PC-9 (cell line): ENCODE measurements around the gene NUP42. TPM values are rescaled to one million over a fixed set of nuclear protein-coding genes. Genes with fewer than 3 reads are reported as not detected.

Experiments used
- BruUV-seq: library from RNA; stranded (reverse); fragments of 400-500 nt; replicated peaks from 2 replicates; lab custom pipeline; 2021; lab: Mats Ljungman, UMichigan
- CTCF ChIA-PET: fragments of 300-600 bp; sonication (Branson Sonifier 250); formaldehyde crosslinking; loops from one replicate; lab custom pipeline; 2022; ENCODE audit warnings: antibody characterized with exemption; lab: Charles Lee
- POLR2A ChIA-PET: fragments of 300-600 bp; sonication (Branson Sonifier 250); formaldehyde crosslinking; loops from one replicate; lab custom pipeline; 2022; ENCODE audit warnings: antibody characterized with exemption; ENCODE audit not compliant: unreplicated experiment; lab: Charles Lee
- DNase-seq, 2 experiments: peaks; one replicate each; pipeline versions ENCODE4 v3.0.0 to v3.0.0-alpha.2; 2015 to 2022; ENCODE audit warnings: mixed read lengths in 1 of 2
- H2AFZ ChIP-seq: fragments of 200-600 bp; sonication (generic); 2 replicates; pipeline ENCODE4 v1.8.1; 2017; ENCODE audit warnings: antibody characterized with exemption
- H3F3A ChIP-seq: fragments of 200-600 bp; sonication (generic); 2 replicates; pipeline ENCODE4 v1.8.1; 2017; ENCODE audit warnings: antibody characterized with exemption, mild to moderate bottlenecking, low read depth; ENCODE audit not compliant: insufficient read depth
- H3K27ac ChIP-seq: fragments of 200-600 bp; sonication (generic); 2 replicates; pipeline ENCODE4 v1.6.1; 2016; ENCODE audit warnings: mixed run types
- H3K27me3 ChIP-seq: fragments of 200-600 bp; sonication (generic); 2 replicates; pipeline ENCODE4 v1.6.1; 2016; ENCODE audit warnings: low read depth, mixed run types; ENCODE audit not compliant: insufficient read depth
- H3K36me3 ChIP-seq: fragments of 200-600 bp; sonication (generic); 2 replicates; pipeline ENCODE4 v1.6.1; 2016; ENCODE audit warnings: low read depth, mixed run types
- H3K4me1 ChIP-seq: fragments of 200-600 bp; sonication (generic); replicated peaks from 2 replicates; pipeline ENCODE4 v1.6.1; 2016; ENCODE audit warnings: mixed run types; ENCODE audit not compliant: insufficient read depth
- H3K4me2 ChIP-seq: fragments of 200-600 bp; sonication (generic); 2 replicates; pipeline ENCODE4 v1.6.1; 2017; ENCODE audit warnings: mixed run types
- H3K4me3 ChIP-seq: fragments of 200-600 bp; sonication (generic); 2 replicates; pipeline ENCODE4 v1.6.1; 2016; ENCODE audit warnings: mixed run types
- H3K79me2 ChIP-seq: fragments of 200-600 bp; sonication (generic); 2 replicates; pipeline ENCODE4 v1.6.1; 2017; ENCODE audit warnings: low read depth, mixed run types
- H3K9me2 ChIP-seq: fragments of 200-600 bp; sonication (generic); 2 replicates; pipeline ENCODE4 v1.8.1; 2017; ENCODE audit warnings: mild to moderate bottlenecking; ENCODE audit not compliant: insufficient read depth
- H3K9me3 ChIP-seq: fragments of 200-600 bp; sonication (generic); 2 replicates; pipeline ENCODE4 v1.8.1; 2016; ENCODE audit warnings: low read depth; ENCODE audit not compliant: insufficient read depth
- H4K20me1 ChIP-seq: fragments of 200-600 bp; sonication (generic); 2 replicates; pipeline ENCODE4 v1.8.1; 2017; ENCODE audit not compliant: insufficient read depth
- EZH2 ChIP-seq: fragments of 200-600 bp; sonication (generic); IDR thresholded peaks from 2 replicates; pipeline ENCODE4 v1.8.0; 2017; ENCODE audit warnings: antibody characterized with exemption, low read depth
- intact Hi-C: fragments of 100-400 bp; cut with micrococcal nuclease; formaldehyde crosslinking; loops from one replicate; pipeline ENCODE4 v1.10.0; 2022; ENCODE audit not compliant: unreplicated experiment
- total RNA-seq: library from RNA; stranded (reverse); gene quantifications from 2 replicates; pipeline ENCODE4 v1.2.3, GENCODE V29; 2021
- TF ChIP-seq, protein P1 (sequence below): fragments of 200-600 bp; sonication (generic); conservative IDR thresholded peaks from 2 replicates; pipeline ENCODE4 v1.6.1; 2017; ENCODE audit warnings: mixed run types, antibody characterized with exemption, mild to moderate bottlenecking, moderate library complexity

Gene NUP42
- total RNA-seq, 1 experiment from 2014 or later = 51.3 TPM

DNA sequence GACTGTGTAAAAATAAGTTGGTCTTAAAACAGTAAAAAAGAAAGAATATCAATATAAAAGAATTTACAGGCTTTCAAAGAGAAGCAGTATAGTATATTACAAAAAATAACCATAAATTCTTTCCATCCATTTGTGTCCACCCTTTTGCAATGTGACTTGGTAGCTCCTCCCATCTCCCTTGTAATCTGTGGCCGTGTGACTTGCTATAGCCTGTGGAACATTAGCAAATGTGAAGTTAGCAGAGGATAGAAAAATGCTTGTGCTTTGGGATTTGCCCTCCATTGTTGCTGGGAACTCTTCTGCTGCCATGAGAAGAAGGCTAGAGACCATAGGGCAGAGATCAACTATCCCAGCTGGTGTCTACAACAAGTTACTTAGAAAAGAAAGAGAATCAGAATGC, 46.1 kb upstream of the NUP42 start:
- POLR2A ChIA-PET = no interaction called here
- H3K27me3 ChIP-seq = no peaks in the 10 kb centered on the region
- peaks cover 4% of the 10 kb centered on the region; the same call in 1 of the 2 replicates for H3K9me3 ChIP-seq
- H3F3A ChIP-seq = no peaks in the 10 kb centered on the region
- no peaks in the 10 kb centered on the region for H4K20me1 ChIP-seq
- no peak overlapping the region for H3K4me3 ChIP-seq
- intact Hi-C loops = no loop called here
- no peak overlapping the region for H2AFZ ChIP-seq
- no TSS peak for BruUV-seq
- H3K4me2 ChIP-seq = no peak overlapping the region
- CTCF ChIA-PET = no interaction called here
- H3K4me1 ChIP-seq = no peaks in the 10 kb centered on the region
- no peaks in the 10 kb centered on the region for H3K79me2 ChIP-seq
- no peaks in the 10 kb centered on the region for H3K36me3 ChIP-seq
- TF ChIP-seq, protein P1, sequence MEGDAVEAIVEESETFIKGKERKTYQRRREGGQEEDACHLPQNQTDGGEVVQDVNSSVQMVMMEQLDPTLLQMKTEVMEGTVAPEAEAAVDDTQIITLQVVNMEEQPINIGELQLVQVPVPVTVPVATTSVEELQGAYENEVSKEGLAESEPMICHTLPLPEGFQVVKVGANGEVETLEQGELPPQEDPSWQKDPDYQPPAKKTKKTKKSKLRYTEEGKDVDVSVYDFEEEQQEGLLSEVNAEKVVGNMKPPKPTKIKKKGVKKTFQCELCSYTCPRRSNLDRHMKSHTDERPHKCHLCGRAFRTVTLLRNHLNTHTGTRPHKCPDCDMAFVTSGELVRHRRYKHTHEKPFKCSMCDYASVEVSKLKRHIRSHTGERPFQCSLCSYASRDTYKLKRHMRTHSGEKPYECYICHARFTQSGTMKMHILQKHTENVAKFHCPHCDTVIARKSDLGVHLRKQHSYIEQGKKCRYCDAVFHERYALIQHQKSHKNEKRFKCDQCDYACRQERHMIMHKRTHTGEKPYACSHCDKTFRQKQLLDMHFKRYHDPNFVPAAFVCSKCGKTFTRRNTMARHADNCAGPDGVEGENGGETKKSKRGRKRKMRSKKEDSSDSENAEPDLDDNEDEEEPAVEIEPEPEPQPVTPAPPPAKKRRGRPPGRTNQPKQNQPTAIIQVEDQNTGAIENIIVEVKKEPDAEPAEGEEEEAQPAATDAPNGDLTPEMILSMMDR = no peak
- no peak for TF ChIP-seq EZH2
- DNase-seq = no peak
- H3K9me2 ChIP-seq = no peaks in the 10 kb centered on the region
- H3K27ac ChIP-seq = no peak overlapping the region

DNA sequence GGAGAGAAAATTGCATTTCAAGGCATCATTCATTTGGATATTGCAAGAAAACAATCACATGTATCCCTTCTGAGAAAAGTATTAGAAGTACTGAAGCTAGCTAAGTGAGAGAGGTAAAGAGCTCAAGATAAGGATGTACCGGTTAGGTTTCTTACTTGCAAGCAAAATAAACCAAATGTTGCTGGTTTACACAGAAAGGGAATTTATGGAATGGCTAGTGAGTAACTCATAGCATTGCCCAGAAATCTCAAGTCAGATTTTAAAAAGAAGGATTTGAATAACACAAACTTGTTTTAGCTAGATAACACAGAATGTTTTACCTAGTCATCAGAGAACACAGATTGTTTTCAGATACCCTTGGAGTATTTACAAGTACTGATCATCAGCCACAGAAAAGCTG, 45.6 kb upstream of the NUP42 start:
- H3K79me2 ChIP-seq = no peaks in the 10 kb centered on the region
- POLR2A ChIA-PET = no interaction called here
- DNase-seq = no peak
- intact Hi-C loops = no loop called here
- no peak overlapping the region for H2AFZ ChIP-seq
- H3K9me2 ChIP-seq = no peaks in the 10 kb centered on the region
- H3K27ac ChIP-seq = no peak overlapping the region
- TF ChIP-seq, protein P1 = no peak
- no peak for TF ChIP-seq EZH2
- H3K36me3 ChIP-seq = no peaks in the 10 kb centered on the region
- no peak overlapping the region for H3K4me2 ChIP-seq
- no peaks in the 10 kb centered on the region for H3K27me3 ChIP-seq
- H3K4me1 ChIP-seq = no peaks in the 10 kb centered on the region
- no TSS peak for BruUV-seq
- CTCF ChIA-PET = no interaction called here
- H4K20me1 ChIP-seq = no peaks in the 10 kb centered on the region
- H3K9me3 ChIP-seq = peaks cover 3% of the 10 kb centered on the region; the same call in 1 of the 2 replicates
- no peaks in the 10 kb centered on the region for H3F3A ChIP-seq
- H3K4me3 ChIP-seq = no peak overlapping the region

DNA sequence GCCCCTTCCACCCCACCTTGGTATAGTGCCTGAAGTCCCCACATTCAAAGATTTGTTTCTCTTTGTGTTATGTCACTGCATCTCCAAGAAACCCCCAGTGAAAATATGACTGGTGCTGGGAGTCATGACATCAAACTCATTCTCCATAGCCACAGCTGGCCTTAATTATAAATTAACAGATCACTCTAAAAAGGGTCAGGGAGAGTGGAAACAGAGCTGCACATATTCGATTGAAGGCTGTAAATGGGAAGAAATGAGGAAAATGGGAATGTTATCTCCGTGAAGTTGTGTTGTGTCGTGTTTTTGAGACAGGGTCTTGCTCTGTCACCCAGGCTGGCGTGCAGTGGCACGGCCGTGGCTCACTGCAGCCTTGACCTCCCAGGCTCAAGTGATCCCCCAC, 24.2 kb upstream of the NUP42 start:
- Histone ChIP-seq H4K20me1 (no peaks in the 10 kb centered on the region), H3K9me2 (no peaks in the 10 kb centered on the region), H3K36me3 (no peaks in the 10 kb centered on the region), H3K27ac (no peak overlapping the region), H3K79me2 (no peaks in the 10 kb centered on the region), H3K4me1 (no peaks in the 10 kb centered on the region), H2AFZ (no peak overlapping the region), H3K27me3 (no peaks in the 10 kb centered on the region), H3F3A (no peaks in the 10 kb centered on the region), H3K4me2 (no peak overlapping the region), H3K4me3 (no peak overlapping the region), H3K9me3 (no peaks in the 10 kb centered on the region)
- intact Hi-C loops = no loop called here
- CTCF ChIA-PET = no interaction called here
- DNase-seq = no peak
- POLR2A ChIA-PET = no interaction called here
- BruUV-seq = no TSS peak
- TF ChIP-seq, protein P1 = no peak
- no peak for TF ChIP-seq EZH2
